ENCODE data around the gene CARF. TPM values are rescaled to one million over a fixed set of nuclear protein-coding genes. Genes with fewer than 3 reads are reported as not detected.
"Not testable (repeated sequence)": the region's sequence is repeated elsewhere in the genome, so short reads cannot be mapped to it uniquely, and the experiment has no call there.

Gene CARF
- total RNA-seq, 8 experiments from 2014 or later = 5.8 to 18.8 (median 7.8) TPM

GRCh38 chr2:202949333-202949732, 37.3 kb downstream of the CARF start:
- ATAC-seq (replicated peaks in 6 of 8); in situ Hi-C loops (cut with MboI; ENCODE audit: low pct_unique_long_range_greater_than_20kb in 2 of 9, low sequenced_read_pairs in 9 of 9, unreplicated experiment in 9 of 9): not testable (repeated sequence)

GRCh38 chr2:202950592-202950991, 38.5 kb downstream of the CARF start:
- in situ Hi-C loops (cut with MboI; ENCODE audit: low pct_unique_long_range_greater_than_20kb in 2 of 9, low sequenced_read_pairs in 9 of 9, unreplicated experiment in 9 of 9) = no loop called here
- H3K4me1 ChIP-seq (replicated peaks in 1 of 2) = no peaks in the 10 kb centered on the region
- no peak overlapping the region for H3K4me3 ChIP-seq
- H3K27ac ChIP-seq = no peak overlapping the region
- no peak for ATAC-seq (replicated peaks in 6 of 8)
- 31 to 100% (median 73%) methylated on average over 1 to 2 of the region's 2 CpGs for WGBS, 10 experiments

More at GRCh38 chr2:202949333-202949732, 37.3 kb downstream of the CARF start:
- not testable (repeated sequence) for H3K27ac ChIP-seq; H3K4me1 ChIP-seq (replicated peaks in 1 of 2); H3K4me3 ChIP-seq
- 97 to 100% (median 100%) methylated on average over 2 to 3 of the region's 3 CpGs; no CpG with 5 or more reads in 6 of the 10 experiments for WGBS, 10 experiments

- no peak for ATAC-seq (replicated peaks in 6 of 8)
- no peak overlapping the region for H3K4me3 ChIP-seq
- WGBS, 10 experiments = 100% methylated on average over 1 to 2 of the region's 6 CpGs; no CpG with 5 or more reads in 4 of the 10 experiments
- in situ Hi-C loops (cut with MboI; ENCODE audit: low pct_unique_long_range_greater_than_20kb in 2 of 9, low sequenced_read_pairs in 9 of 9, unreplicated experiment in 9 of 9) = no loop called here
- H3K4me1 ChIP-seq (replicated peaks in 1 of 2) = no peaks in the 10 kb centered on the region
- no peak overlapping the region for H3K27ac ChIP-seq
Measured at GRCh38 chr2:202960524-202960923, 48.4 kb downstream of the CARF start.

- H3K4me3 ChIP-seq = no peak overlapping the region
- WGBS, 10 experiments = 79 to 100% (median 93%) methylated on average over 1 to 2 of the region's 4 CpGs; no CpG with 5 or more reads in 5 of the 10 experiments
- H3K27ac ChIP-seq = no peak overlapping the region
- no peak for ATAC-seq (replicated peaks in 6 of 8)
- H3K4me1 ChIP-seq (replicated peaks in 1 of 2) = peaks cover 0 to 3% of the 10 kb centered on the region in 2 donors
- in situ Hi-C loops (cut with MboI; ENCODE audit: low pct_unique_long_range_greater_than_20kb in 2 of 9, low sequenced_read_pairs in 9 of 9, unreplicated experiment in 9 of 9) = no loop called here
Measured at GRCh38 chr2:202963712-202964111, 51.6 kb downstream of the CARF start.

- Histone ChIP-seq H3K4me1 (replicated peaks in 1 of 2) (peaks cover 0 to 3% of the 10 kb centered on the region in 2 donors), H3K4me3 (no peak overlapping the region), H3K27ac (peak overlapping the region in 1 of 2 donors; percentile 63)
- in situ Hi-C loops (cut with MboI; ENCODE audit: low pct_unique_long_range_greater_than_20kb in 2 of 9, low sequenced_read_pairs in 9 of 9, unreplicated experiment in 9 of 9) = no loop called here
- WGBS, 10 experiments = 13 to 88% (median 50%) methylated on average over 1 to 5 of the region's 5 CpGs
- peak in 7 of 8 experiments; percentile 63 to 100 (median 100) for ATAC-seq (replicated peaks in 6 of 8)
Measured at GRCh38 chr2:202965810-202966460, 53.9 kb downstream of the CARF start.

- in situ Hi-C loops (cut with MboI; ENCODE audit: low pct_unique_long_range_greater_than_20kb in 2 of 9, low sequenced_read_pairs in 9 of 9, unreplicated experiment in 9 of 9); ATAC-seq (replicated peaks in 6 of 8): not testable (repeated sequence)
- WGBS, 10 experiments = 50 to 100% (median 89%) methylated on average over 1 to 2 of the region's 2 CpGs; no CpG with 5 or more reads in 4 of the 10 experiments
Measured at GRCh38 chr2:202969404-202969803, 57.3 kb downstream of the CARF start.

GRCh38 chr2:202976809-202977208, 64.7 kb downstream of the CARF start:
- in situ Hi-C loops (cut with MboI; ENCODE audit: low pct_unique_long_range_greater_than_20kb in 2 of 9, low sequenced_read_pairs in 9 of 9, unreplicated experiment in 9 of 9) = no loop called here
- ATAC-seq (replicated peaks in 6 of 8) = no peak

More at GRCh38 chr2:202969404-202969803, 57.3 kb downstream of the CARF start:
- not testable (repeated sequence) for H3K27ac ChIP-seq; H3K4me1 ChIP-seq (replicated peaks in 1 of 2); H3K4me3 ChIP-seq

GRCh38 chr2:202982779-202983491, 70.9 kb downstream of the CARF start:
- no peak for ATAC-seq (replicated peaks in 6 of 8)
- Histone ChIP-seq H3K4me3 (no peak overlapping the region), H3K27ac (no peak overlapping the region), H3K4me1 (replicated peaks in 1 of 2) (no peaks in the 10 kb centered on the region)
- 43 to 100% (median 89%) methylated on average over 1 to 3 of the region's 3 CpGs; no CpG with 5 or more reads in 1 of the 10 experiments for WGBS, 10 experiments
- in situ Hi-C loops (cut with MboI; ENCODE audit: low pct_unique_long_range_greater_than_20kb in 2 of 9, low sequenced_read_pairs in 9 of 9, unreplicated experiment in 9 of 9) = no loop called here

More at GRCh38 chr2:202976809-202977208, 64.7 kb downstream of the CARF start:
- Histone ChIP-seq H3K4me3 (no peak overlapping the region), H3K4me1 (replicated peaks in 1 of 2) (no peaks in the 10 kb centered on the region), H3K27ac (no peak overlapping the region)
- 85 to 100% (median 100%) methylated on average over 2 to 3 of the region's 3 CpGs; no CpG with 5 or more reads in 3 of the 10 experiments for WGBS, 10 experiments

GRCh38 chr2:202989749-202990148, 77.7 kb downstream of the CARF start:
- H3K4me3 ChIP-seq = no peak overlapping the region
- H3K27ac ChIP-seq = no peak overlapping the region
- ATAC-seq (replicated peaks in 6 of 8) = no peak
- in situ Hi-C loops (cut with MboI; ENCODE audit: low pct_unique_long_range_greater_than_20kb in 2 of 9, low sequenced_read_pairs in 9 of 9, unreplicated experiment in 9 of 9) = no loop called here
- WGBS, 10 experiments = 89 to 100% (median 100%) methylated on average over 1 of the region's 1 CpG; no CpG with 5 or more reads in 4 of the 10 experiments
- H3K4me1 ChIP-seq (replicated peaks in 1 of 2) = no peaks in the 10 kb centered on the region

- WGBS, 10 experiments = 80 to 100% (median 95%) methylated on average over 1 to 3 of the region's 3 CpGs; no CpG with 5 or more reads in 1 of the 10 experiments
- no peak overlapping the region for H3K4me3 ChIP-seq
- H3K27ac ChIP-seq = no peak overlapping the region
- no peak for ATAC-seq (replicated peaks in 6 of 8)
- no peaks in the 10 kb centered on the region for H3K4me1 ChIP-seq (replicated peaks in 1 of 2)
- in situ Hi-C loops (cut with MboI; ENCODE audit: low pct_unique_long_range_greater_than_20kb in 2 of 9, low sequenced_read_pairs in 9 of 9, unreplicated experiment in 9 of 9) = no loop called here
Measured at GRCh38 chr2:202990501-202990900, 78.4 kb downstream of the CARF start.

- 40 to 100% (median 86%) methylated on average over 1 to 3 of the region's 3 CpGs; no CpG with 5 or more reads in 4 of the 10 experiments for WGBS, 10 experiments
- H3K4me1 ChIP-seq (replicated peaks in 1 of 2); H3K4me3 ChIP-seq; H3K27ac ChIP-seq; in situ Hi-C loops (cut with MboI; ENCODE audit: low pct_unique_long_range_greater_than_20kb in 2 of 9, low sequenced_read_pairs in 9 of 9, unreplicated experiment in 9 of 9): not testable (repeated sequence)
- peak in 2 of 8 experiments; percentile 20 to 42 for ATAC-seq (replicated peaks in 6 of 8)
Measured at GRCh38 chr2:202997113-202997512, 85.0 kb downstream of the CARF start.

- H3K27ac ChIP-seq = no peak overlapping the region
- ATAC-seq (replicated peaks in 6 of 8) = no peak
- H3K4me1 ChIP-seq (replicated peaks in 1 of 2) = no peaks in the 10 kb centered on the region
- no peak overlapping the region for H3K4me3 ChIP-seq
- WGBS, 10 experiments = 0 to 100% (median 63%) methylated on average over 1 to 2 of the region's 3 CpGs; no CpG with 5 or more reads in 5 of the 10 experiments
- in situ Hi-C loops (cut with MboI; ENCODE audit: low pct_unique_long_range_greater_than_20kb in 2 of 9, low sequenced_read_pairs in 9 of 9, unreplicated experiment in 9 of 9) = no loop called here
Measured at GRCh38 chr2:203002054-203002821, 90.2 kb downstream of the CARF start.

- Histone ChIP-seq H3K4me1 (replicated peaks in 1 of 2) (no peaks in the 10 kb centered on the region), H3K4me3 (no peak overlapping the region), H3K27ac (no peak overlapping the region)
- in situ Hi-C loops (cut with MboI; ENCODE audit: low pct_unique_long_range_greater_than_20kb in 2 of 9, low sequenced_read_pairs in 9 of 9, unreplicated experiment in 9 of 9) = no loop called here
- WGBS, 10 experiments = 85 to 100% (median 96%) methylated on average over 1 to 7 of the region's 8 CpGs; no CpG with 5 or more reads in 2 of the 10 experiments
- no peak for ATAC-seq (replicated peaks in 6 of 8)
Measured at GRCh38 chr2:203003716-203004115, 91.6 kb downstream of the CARF start.

All from motor neuron (in vitro differentiated cells).